H1 (cell line): ENCODE measurements around the gene ATE1. TPM values are rescaled to one million over a fixed set of nuclear protein-coding genes. Genes with fewer than 3 reads are reported as not detected.

Experiments
- CTCF ChIA-PET: fragments of 300-600 bp; sonication (Branson Sonifier 250); formaldehyde crosslinking; loops from one replicate; lab custom pipeline; 2021; ENCODE audit not compliant: partially characterized antibody; lab: Charles Lee
- POLR2A ChIA-PET: fragments of 300-600 bp; sonication (Branson Sonifier 250); formaldehyde crosslinking; loops from one replicate; lab custom pipeline; 2021; ENCODE audit warnings: inconsistent platforms; ENCODE audit not compliant: partially characterized antibody; lab: Charles Lee
- DNase-seq, 2 experiments: peaks; one replicate each; pipeline versions ENCODE4 v3.0.0 to v3.0.0-alpha.2; 2010 to 2022; ENCODE audit warnings: low spot score in 2 of 2, low read depth in 1 of 2, mixed read lengths in 1 of 2
- FAIRE-seq: peaks from 2 replicates; lab custom pipeline; 2011; peaks lifted over from hg19 to GRCh38; lab: Jason Lieb, UNC
- H2AFZ ChIP-seq: 2 replicates; pipeline ENCODE4 v1.8.1; 2012; ENCODE audit warnings: low read length, inconsistent platforms
- H2AK5ac ChIP-seq: 2 replicates; pipeline ENCODE4 v1.6.1; 2013; ENCODE audit warnings: low read depth, low read length
- H2BK120ac ChIP-seq: replicated peaks from 2 replicates; pipeline ENCODE3; 2013; ENCODE audit warnings: low read depth, low read length, inconsistent platforms
- H2BK12ac ChIP-seq: 2 replicates; pipeline ENCODE4 v1.6.1; 2013; ENCODE audit warnings: low read depth, low read length
- H2BK15ac ChIP-seq: 2 replicates; pipeline ENCODE4 v1.6.1; 2013; ENCODE audit warnings: low read length
- H2BK20ac ChIP-seq: 2 replicates; pipeline ENCODE4 v1.6.1; 2013; ENCODE audit warnings: low read length
- H2BK5ac ChIP-seq: 2 replicates; pipeline ENCODE4 v1.6.1; 2013; ENCODE audit warnings: low read depth, low read length
- H3K14ac ChIP-seq: 2 replicates; pipeline ENCODE4 v1.6.1; 2013; ENCODE audit warnings: inconsistent platforms; ENCODE audit not compliant: insufficient read length
- H3K18ac ChIP-seq: 2 replicates; pipeline ENCODE4 v1.6.1; 2013; ENCODE audit warnings: low read length; ENCODE audit errors: extremely low read depth
- H3K23ac ChIP-seq: 2 replicates; pipeline ENCODE4 v1.6.1; 2013; ENCODE audit warnings: inconsistent platforms; ENCODE audit not compliant: insufficient read length
- H3K23me2 ChIP-seq: 2 replicates; pipeline ENCODE4 v1.6.1; 2013; ENCODE audit warnings: low read depth, low read length
- H3K27ac ChIP-seq: 2 replicates; pipeline ENCODE4 v1.6.1; 2011; ENCODE audit warnings: low read depth, low read length, inconsistent platforms
- H3K27me3 ChIP-seq, 4 experiments: replicated peaks in 1 of 4; 1 replicate in 1 of 4; 2 replicates in 3 of 4; pipeline versions ENCODE4 v1.6.1 to v1.8.1; 2011 to 2013; ENCODE audit warnings: low read length in 3 of 4, mild to moderate bottlenecking in 3 of 4, inconsistent platforms in 2 of 4, mixed read lengths in 2 of 4, moderate library complexity in 1 of 4; ENCODE audit not compliant: control insufficient read depth in 3 of 4, insufficient read depth in 3 of 4; ENCODE audit errors: extremely low read depth in 1 of 4
- H3K36me3 ChIP-seq, 4 experiments: 2 replicates each; pipeline versions ENCODE4 v1.6.1 to v1.8.1; 2011 to 2013; ENCODE audit warnings: mild to moderate bottlenecking in 4 of 4, low read length in 3 of 4, moderate library complexity in 2 of 4, control low read depth in 1 of 4, inconsistent platforms in 1 of 4; ENCODE audit not compliant: insufficient read depth in 4 of 4, control insufficient read depth in 2 of 4
- H3K4ac ChIP-seq: replicated peaks from 2 replicates; pipeline ENCODE3; 2013; ENCODE audit warnings: low read length, low read depth, mixed read lengths, inconsistent platforms; ENCODE audit not compliant: insufficient read length
- H3K4me1 ChIP-seq, 4 experiments: replicated peaks in 1 of 4; 1 replicate in 1 of 4; 2 replicates in 3 of 4; pipeline versions ENCODE4 v1.6.1 to v1.8.1; 2011 to 2013; ENCODE audit warnings: low read length in 3 of 4, inconsistent platforms in 2 of 4, mixed read lengths in 1 of 4; ENCODE audit not compliant: insufficient read depth in 4 of 4, control insufficient read depth in 3 of 4
- H3K4me2 ChIP-seq, 2 experiments: 2 replicates each; pipeline versions ENCODE4 v1.6.1 to v1.8.1; 2011 to 2013; ENCODE audit warnings: low read depth in 2 of 2, low read length in 2 of 2, control low read depth in 1 of 2, inconsistent platforms in 1 of 2, mild to moderate bottlenecking in 1 of 2; ENCODE audit not compliant: insufficient read depth in 1 of 2
- H3K4me3 ChIP-seq, 4 experiments: fragments of 200-600, 300-600 bp in 1 of 4; sonication (generic), shearing (Covaris generic), sonication (Bioruptor Twin) in 1 of 4; 2 replicates each; pipeline versions ENCODE4 v1.5.1 to v1.8.1; 2011 to 2016; ENCODE audit warnings: low read length in 4 of 4, low read depth in 3 of 4, control low read depth in 2 of 4, inconsistent platforms in 2 of 4, mild to moderate bottlenecking in 2 of 4, mixed read lengths in 1 of 4, moderate library complexity in 1 of 4; ENCODE audit not compliant: insufficient read depth in 2 of 4; ENCODE audit errors: extremely low read depth in 1 of 4
- H3K56ac ChIP-seq: replicated peaks from 2 replicates; pipeline ENCODE3; 2013; ENCODE audit warnings: low read depth, mild to moderate bottlenecking, mixed read lengths, low read length, inconsistent platforms; ENCODE audit not compliant: insufficient read length
- H3K79me1 ChIP-seq: 2 replicates; pipeline ENCODE4 v1.6.1; 2013; ENCODE audit warnings: low read depth, low read length, control low read depth
- H3K79me2 ChIP-seq, 2 experiments: 2 replicates each; pipeline versions ENCODE4 v1.6.1 to v1.8.1; 2012 to 2013; ENCODE audit warnings: low read length in 2 of 2, mild to moderate bottlenecking in 2 of 2, inconsistent platforms in 1 of 2; ENCODE audit not compliant: insufficient read depth in 2 of 2, control insufficient read depth in 1 of 2
- H3K9ac ChIP-seq, 4 experiments: replicated peaks in 1 of 4; 1 replicate in 1 of 4; 2 replicates in 3 of 4; pipeline versions ENCODE4 v1.6.1 to v1.8.1; 2011 to 2013; ENCODE audit warnings: low read depth in 3 of 4, low read length in 3 of 4, control low read depth in 2 of 4, mild to moderate bottlenecking in 2 of 4, moderate library complexity in 2 of 4, inconsistent platforms in 1 of 4; ENCODE audit errors: extremely low read depth in 1 of 4
- H3K9me3 ChIP-seq, 2 experiments: 2 replicates each; pipeline versions ENCODE4 v1.6.1 to v1.8.1; 2012 to 2013; ENCODE audit warnings: mild to moderate bottlenecking in 2 of 2, moderate library complexity in 2 of 2, control low read depth in 1 of 2, inconsistent platforms in 1 of 2, low read depth in 1 of 2, low read length in 1 of 2, mixed read lengths in 1 of 2; ENCODE audit not compliant: insufficient read depth in 2 of 2
- H4K20me1 ChIP-seq, 2 experiments: replicated peaks in 1 of 2; 2 replicates each; pipeline versions ENCODE3 to v1.8.1; 2011 to 2013; ENCODE audit warnings: inconsistent platforms in 2 of 2, low read length in 2 of 2, mild to moderate bottlenecking in 1 of 2; ENCODE audit not compliant: insufficient read depth in 2 of 2, control insufficient read depth in 1 of 2
- H4K5ac ChIP-seq: 2 replicates; pipeline ENCODE4 v1.6.1; 2013; ENCODE audit warnings: low read length, low read depth, mixed read lengths, inconsistent platforms; ENCODE audit not compliant: insufficient read length
- H4K8ac ChIP-seq: 2 replicates; pipeline ENCODE4 v1.8.0; 2013; ENCODE audit warnings: mild to moderate bottlenecking, moderate library complexity, low read length, inconsistent platforms; ENCODE audit not compliant: insufficient read depth; ENCODE audit errors: extremely low read depth
- H4K91ac ChIP-seq: replicated peaks from 2 replicates; pipeline ENCODE3; 2013; ENCODE audit warnings: low read length, mixed read lengths, inconsistent platforms; ENCODE audit not compliant: insufficient read length
- CEBPB ChIP-seq: IDR thresholded peaks from 2 replicates; pipeline ENCODE4 v1.6.1; 2012; ENCODE audit warnings: low read depth, low read length
- POLR2A ChIP-seq, 2 experiments: IDR thresholded peaks; 1 replicate in 1 of 2; 2 replicates in 1 of 2; pipeline ENCODE4 v1.6.1; 2011; ENCODE audit warnings: low read depth in 2 of 2, low read length in 2 of 2, mild to moderate bottlenecking in 2 of 2; ENCODE audit errors: control extremely low read depth in 1 of 2
- SP2 ChIP-seq: IDR thresholded peaks from 2 replicates; pipeline ENCODE4 v1.6.1; 2012; ENCODE audit warnings: mild to moderate bottlenecking, low read length, inconsistent platforms
- TBP ChIP-seq: IDR thresholded peaks from 2 replicates; pipeline ENCODE4 v1.6.1; 2011; ENCODE audit warnings: low read depth, low read length, improper control_type of control experiment
- TCF12 ChIP-seq: IDR thresholded peaks from 2 replicates; pipeline ENCODE4 v1.6.1; 2011; ENCODE audit warnings: low read depth, mild to moderate bottlenecking, low read length
- WGBS, 2 experiments: shearing (Covaris generic) in 1 of 2; methylation state at CpG; one replicate each; pipeline versions ENCODE4 v1.1.6 to v1.1.7; 2013 to 2015; ENCODE audit warnings: low lambda C conversion rate in 2 of 2, mixed read lengths in 2 of 2, inconsistent platforms in 1 of 2, low coverage in 1 of 2, missing lambda C conversion rate in 1 of 2; ENCODE audit not compliant: insufficient replicate concordance in 2 of 2, insufficient coverage in 1 of 2, insufficient read length in 1 of 2; ENCODE audit errors: extremely low coverage in 1 of 2, missing lambda C conversion rate in 1 of 2; 5-methylcytosine and 5-hydroxymethylcytosine counted together
- polyA plus RNA-seq, 7 experiments: library from polyadenylated mRNA; depleted of rRNA in 3 of 7; stranded (reverse) in 5 of 7; unstranded in 2 of 7; fragments of >200 nt in 5 of 7; fragments of 200-250 nt in 2 of 7; gene quantifications; 1 replicate in 5 of 7; 2 replicates in 1 of 7; 4 replicates in 1 of 7; pipeline versions ENCODE4 v1.2.1 to v1.2.3, GENCODE V29; 2011 to 2013; ENCODE audit warnings: missing spikeins in 2 of 7, mixed read lengths in 2 of 7
- small RNA-seq: library from polyadenylated mRNA; stranded (forward); fragments of <200 nt; extraction: miRNeasy Mini kit (QIAGEN cat#:217004); gene quantifications from one replicate; pipeline ENCODE3, GENCODE V24; 2013; ENCODE audit not compliant: insufficient read depth
- total RNA-seq: library from RNA; stranded (reverse); fragmentation: NEBNext Ultra II Directional; extraction: Animal tissue kit (Norgen Biotek cat#: 25700); gene quantifications from 2 replicates; pipeline ENCODE4 v1.2.1, GENCODE V29; 2021

Gene ATE1
- total and polyA plus RNA-seq, 2 of the 8 experiments (the other 6 are each of a cell fraction or from before 2014, with no cell fraction given), result 8.8 to 26.9 TPM

- H2BK5ac ChIP-seq, result no peak overlapping the region
- no peak overlapping the region for H2AFZ ChIP-seq
- no peak overlapping the region for H4K5ac ChIP-seq
- H3K4me3 ChIP-seq, result no peak overlapping the region
- H3K27me3 ChIP-seq, result no peaks in the 10 kb centered on the region
- H4K8ac ChIP-seq, result no peak overlapping the region
- no peak overlapping the region for H2BK20ac ChIP-seq
- peaks cover 0 to 6% (median 5%) of the 10 kb centered on the region in 4 experiments; a peak in 3 of 7 replicates for H3K4me1 ChIP-seq
- H3K23me2 ChIP-seq, result no peaks in the 10 kb centered on the region
- WGBS, 2 experiments, result 53% methylated on average over 3 of the region's 3 CpGs; no CpG with 5 or more reads in 1 of the 2 experiments
- no peaks in the 10 kb centered on the region for H3K79me1 ChIP-seq
- H3K4ac ChIP-seq, result no peak overlapping the region
- FAIRE-seq, result no peak
- no peaks in the 10 kb centered on the region for H3K79me2 ChIP-seq
- H2AK5ac ChIP-seq, result no peak overlapping the region
- DNase-seq, result no peak
- no peak overlapping the region for H2BK15ac ChIP-seq
- H4K20me1 ChIP-seq, result no peaks in the 10 kb centered on the region
- no peak overlapping the region for H3K9ac ChIP-seq
- no peak overlapping the region for H2BK12ac ChIP-seq
- H2BK120ac ChIP-seq, result no peak overlapping the region
- H3K9me3 ChIP-seq, result no peaks in the 10 kb centered on the region
- no peak overlapping the region for H3K18ac ChIP-seq
- H4K91ac ChIP-seq, result no peak overlapping the region
- TF ChIP-seq TCF12 (no peak), SP2 (no peak), CEBPB (peak; percentile 51; the same call in 1 of the 2 replicates), TBP (no peak), POLR2A (IDR thresholded peaks at IDR 0.05; ENCODE audit: control extremely low read depth in 1 of 2, low read depth in 2 of 2, low read length in 2 of 2) (no peak)
- H3K36me3 ChIP-seq, result no peaks in the 10 kb centered on the region
- no peak overlapping the region for H3K56ac ChIP-seq
- no peak overlapping the region for H3K27ac ChIP-seq
- ChIA-PET CTCF (interaction anchor here (0.6 to 1.9 kb wide), 4 partner anchors 9 to 66 kb away, joined by 3 to 6 read pairs (median 4); no protein-coding TSS in a partner anchor), POLR2A (no interaction called here)
- no peak overlapping the region for H3K23ac ChIP-seq
- no peak overlapping the region for H3K14ac ChIP-seq
- no peak overlapping the region for H3K4me2 ChIP-seq
Observed at GRCh38 chr10:121690970-121691369, 236.9 kb downstream of the ATE1 start.

Small RNA genes within 50 kb of the gene (small RNA-seq; reads per million reads assigned to genes)
- gene RF00019, result not detected
- not detected for gene RF02219

Other genes with a start within 250 kb of the ATE1 start
- gene NSMCE4A, start 47.2 kb upstream of the ATE1 start, total RNA-seq, result 65.5 and 66.0 TPM in 2 replicates
- 40.3 and 48.6 TPM in 2 replicates for gene NSMCE4A, start 47.2 kb upstream of the ATE1 start, polyA plus RNA-seq (2011; rRNA removed)
- 46.6 and 48.5 TPM in 2 replicates for gene TACC2, start 61.1 kb upstream of the ATE1 start, total RNA-seq
- gene TACC2, start 61.1 kb upstream of the ATE1 start, polyA plus RNA-seq (2011; rRNA removed), result 19.0 and 21.2 TPM in 2 replicates